HCT116 (cell line): ENCODE data around the gene PLAGL2. TPM values are rescaled to one million over a fixed set of nuclear protein-coding genes. Genes with fewer than 3 reads are reported as not detected.

Experiments used
- ATAC-seq: fragments of 200-7000 bp; cut with Tn5 transposase; 2 replicates; pipeline ENCODE4 v1.9.1; 2020; ENCODE audit warnings: mild to moderate bottlenecking, moderate library complexity
- BruUV-seq: library from RNA; stranded (reverse); fragments of 400-500 nt; replicated peaks from 2 replicates; lab custom pipeline; 2021; lab: Mats Ljungman, UMichigan
- CTCF ChIA-PET: fragments of 300-600 bp; sonication (Branson Sonifier 250); formaldehyde crosslinking; loops from one replicate; lab custom pipeline; 2021; ENCODE audit warnings: antibody characterized with exemption; lab: Charles Lee
- POLR2A ChIA-PET: fragments of 300-600, 350-600 bp; sonication (Branson Sonifier 250); formaldehyde crosslinking; loops from one replicate; lab custom pipeline; 2021; ENCODE audit warnings: antibody characterized with exemption; lab: Charles Lee
- RAD21 ChIA-PET, 2 experiments: fragments of 300-600 bp; sonication (Branson Sonifier 250); formaldehyde crosslinking; loops; one replicate each; lab custom pipeline; 2023; ENCODE audit warnings: low total read pairs in 2 of 2; ENCODE audit not compliant: uncharacterized antibody in 2 of 2, unreplicated experiment in 2 of 2, low non-redundant PET in 1 of 2; lab: Charles Lee
- DNase-seq: peaks from one replicate; pipeline ENCODE4 v3.0.0-alpha.2; 2010; ENCODE audit warnings: low read depth, low spot score
- H2AFZ ChIP-seq: fragments of 200-600 bp; shearing (Covaris generic), sonication (generic); 2 replicates; pipeline ENCODE4 v1.6.1; 2017; ENCODE audit warnings: low read depth, mixed run types, mixed read lengths, antibody characterized with exemption, low read length; ENCODE audit not compliant: poor library complexity, severe bottlenecking
- H3K27ac ChIP-seq: 2 replicates; pipeline ENCODE4 v1.5.1; 2012; ENCODE audit warnings: low read depth, low read length
- H3K27me3 ChIP-seq: fragments of 200-600 bp; sonication (generic); 2 replicates; pipeline ENCODE4 v1.6.1; 2016; ENCODE audit warnings: mixed run types, low read length, mixed read lengths; ENCODE audit not compliant: insufficient read depth
- H3K36me3 ChIP-seq, 2 experiments: fragments of 200-500 bp in 1 of 2; fragments of 200-600 bp in 1 of 2; sonication (Bioruptor generic) in 1 of 2; sonication (generic) in 1 of 2; 2 replicates each; pipeline versions ENCODE4 v1.5.1 to v1.6.1; 2014 to 2016; ENCODE audit warnings: low read length in 2 of 2, inconsistent platforms in 1 of 2, mixed read lengths in 1 of 2, mixed run types in 1 of 2; ENCODE audit not compliant: insufficient read depth in 2 of 2, control insufficient read depth in 1 of 2
- H3K4me1 ChIP-seq, 2 experiments: fragments of 200-600 bp in 1 of 2; sonication (generic) in 1 of 2; 2 replicates each; pipeline versions ENCODE4 v1.5.1 to v1.6.1; 2012 to 2017; ENCODE audit warnings: low read length in 2 of 2, inconsistent platforms in 1 of 2, mild to moderate bottlenecking in 1 of 2, mixed read lengths in 1 of 2, mixed run types in 1 of 2, moderate library complexity in 1 of 2; ENCODE audit not compliant: insufficient read depth in 2 of 2, control insufficient read depth in 1 of 2
- H3K4me2 ChIP-seq: fragments of 200-600 bp; sonication (generic); 2 replicates; pipeline ENCODE4 v1.6.1; 2017; ENCODE audit warnings: mixed run types, low read length, mixed read lengths
- H3K4me3 ChIP-seq, 2 experiments: fragments of 200-600 bp in 1 of 2; sonication (generic) in 1 of 2; replicated peaks in 1 of 2; 2 replicates each; pipeline ENCODE4 v1.5.1; 2011 to 2016; ENCODE audit warnings: low read length in 2 of 2, control low read depth in 1 of 2, low read depth in 1 of 2, mild to moderate bottlenecking in 1 of 2, mixed read lengths in 1 of 2, mixed run types in 1 of 2
- H3K79me2 ChIP-seq: fragments of 200-600 bp; sonication (generic); 2 replicates; pipeline ENCODE4 v1.6.1; 2017; ENCODE audit warnings: mild to moderate bottlenecking, mixed run types, low read length, moderate library complexity, mixed read lengths; ENCODE audit not compliant: insufficient read depth
- H3K9ac ChIP-seq: fragments of 200-600 bp; sonication (generic); 2 replicates; pipeline ENCODE4 v1.6.1; 2016; ENCODE audit warnings: low read length, mixed read lengths
- H3K9me2 ChIP-seq: fragments of 200-600 bp; sonication (generic), shearing (Covaris generic); 2 replicates; pipeline ENCODE4 v1.6.1; 2017; ENCODE audit warnings: mixed run types, mild to moderate bottlenecking, moderate library complexity; ENCODE audit not compliant: insufficient read depth
- H3K9me3 ChIP-seq, 2 experiments: fragments of 200-500 bp in 1 of 2; fragments of 200-600 bp in 1 of 2; sonication (Bioruptor generic) in 1 of 2; sonication (generic) in 1 of 2; 2 replicates each; pipeline ENCODE4 v1.6.1; 2014 to 2017; ENCODE audit warnings: low read length in 2 of 2, mixed read lengths in 2 of 2, inconsistent platforms in 1 of 2, low read depth in 1 of 2, mild to moderate bottlenecking in 1 of 2, mixed run types in 1 of 2, moderate library complexity in 1 of 2; ENCODE audit not compliant: control insufficient read depth in 1 of 2, insufficient read depth in 1 of 2
- H4K20me1 ChIP-seq: fragments of 200-600 bp; sonication (generic), shearing (Covaris generic); 2 replicates; pipeline ENCODE4 v1.6.1; 2017; ENCODE audit warnings: mixed run types, mild to moderate bottlenecking, moderate library complexity; ENCODE audit not compliant: insufficient read depth
- ATF3 ChIP-seq: IDR thresholded peaks from 2 replicates; pipeline ENCODE4 v1.6.1; 2012
- CEBPB ChIP-seq: IDR thresholded peaks from 2 replicates; pipeline ENCODE4 v1.6.1; 2012; ENCODE audit warnings: low read depth
- ELF1 ChIP-seq: IDR thresholded peaks from 2 replicates; pipeline ENCODE4 v1.6.1; 2012; ENCODE audit warnings: low read depth, borderline replicate concordance
- EZH2phosphoT487 ChIP-seq: fragments of 200-600 bp; IDR thresholded peaks from 2 replicates; pipeline ENCODE4 v1.6.1; 2018; ENCODE audit warnings: antibody characterized with exemption, borderline replicate concordance
- JUND ChIP-seq: IDR thresholded peaks from 2 replicates; pipeline ENCODE4 v1.6.1; 2012
- POLR2A ChIP-seq: IDR thresholded peaks from 2 replicates; pipeline ENCODE4 v1.7.0; 2011; ENCODE audit warnings: borderline replicate concordance; ENCODE audit not compliant: insufficient read depth, insufficient read length; ENCODE audit errors: extremely low read depth
- RAD21 ChIP-seq: IDR thresholded peaks from 2 replicates; pipeline ENCODE4 v1.6.1; 2012; ENCODE audit warnings: low read depth, mild to moderate bottlenecking
- SIN3A ChIP-seq: IDR thresholded peaks from 2 replicates; pipeline ENCODE4 v1.6.1; 2012; ENCODE audit warnings: low read depth
- SP1 ChIP-seq: IDR thresholded peaks from 2 replicates; pipeline ENCODE4 v1.6.1; 2012; ENCODE audit warnings: low read depth
- SRF ChIP-seq: IDR thresholded peaks from 2 replicates; pipeline ENCODE4 v1.6.1; 2012; ENCODE audit warnings: low read depth
- TCF7L2 ChIP-seq: IDR thresholded peaks from 2 replicates; pipeline ENCODE4 v1.7.0; 2011; ENCODE audit warnings: borderline replicate concordance, inconsistent platforms; ENCODE audit not compliant: insufficient read depth, insufficient read length; ENCODE audit errors: extremely low read depth
- YY1 ChIP-seq: IDR thresholded peaks from 2 replicates; pipeline ENCODE4 v1.6.1; 2011; ENCODE audit warnings: low read length, low read depth, moderate library complexity, mild to moderate bottlenecking; ENCODE audit not compliant: insufficient replicate concordance; ENCODE audit errors: extremely low read depth
- ZFX ChIP-seq: fragments of 450-650 bp; IDR thresholded peaks from 2 replicates; pipeline ENCODE4 v1.6.1; 2017
- ZNF274 ChIP-seq: fragments of 200-500 bp; sonication (Bioruptor generic); IDR thresholded peaks from 2 replicates; pipeline ENCODE4 v1.6.1; 2014; ENCODE audit warnings: mild to moderate bottlenecking, low read depth, low read length, inconsistent platforms
- intact Hi-C: fragments of 100-400 bp; cut with micrococcal nuclease; formaldehyde crosslinking; loops from 2 replicates; pipeline ENCODE4 v1.10.0; 2022
- total RNA-seq: library from RNA; stranded (reverse); gene quantifications from one replicate; pipeline ENCODE4 v1.2.1, GENCODE V29; 2021; ENCODE audit not compliant: unreplicated experiment
- TF ChIP-seq, protein P1 (sequence below): IDR thresholded peaks from 2 replicates; pipeline ENCODE4 v1.6.1; 2012
- TF ChIP-seq, protein P2 (sequence below): IDR thresholded peaks from 2 replicates; pipeline ENCODE4 v1.6.1; 2012; ENCODE audit warnings: low read depth
- TF ChIP-seq, protein P3 (sequence below): IDR thresholded peaks from 2 replicates; pipeline ENCODE4 v1.6.1; 2011; ENCODE audit warnings: mild to moderate bottlenecking, low read length, moderate library complexity; ENCODE audit not compliant: insufficient replicate concordance; ENCODE audit errors: extremely low read depth

The PLAGL2 gene
- total RNA-seq, 1 experiment from 2014 or later: 18.3 TPM

DNA sequence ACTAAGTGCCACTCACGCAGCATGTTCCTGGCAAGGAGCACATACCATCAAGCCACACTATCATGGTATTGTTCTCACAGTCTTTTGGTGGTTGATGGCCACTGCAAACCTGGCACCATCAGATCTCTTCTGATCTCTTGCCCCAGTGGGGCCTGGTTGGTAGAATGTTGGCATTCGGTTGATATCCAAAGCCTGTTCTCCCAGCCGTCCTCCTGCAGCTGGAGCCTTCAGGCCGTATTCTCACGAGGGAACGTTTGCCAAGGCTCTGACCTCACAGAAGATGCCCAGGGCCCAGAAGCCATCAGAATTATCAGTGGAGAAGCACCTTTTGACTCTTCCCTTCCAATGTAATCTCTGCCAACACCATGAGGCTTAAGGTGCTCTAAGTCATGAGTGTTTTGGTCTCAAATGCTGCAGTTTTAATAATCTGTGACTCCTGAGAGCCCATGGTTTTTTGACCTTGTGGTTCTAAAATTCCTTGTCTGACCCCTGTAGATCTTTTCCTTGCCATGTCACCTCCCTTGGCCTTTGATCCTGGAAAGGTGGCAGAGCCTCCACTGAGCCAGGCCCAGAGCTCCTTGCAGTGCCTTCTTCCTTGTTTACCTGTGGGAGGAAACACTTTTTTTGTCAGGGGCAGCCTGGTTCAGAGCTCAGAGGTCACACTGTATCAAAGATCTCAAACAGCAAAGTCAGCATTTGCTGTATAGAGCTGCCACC lies 27.9 kb upstream of the PLAGL2 start (continued):
- TF ChIP-seq, protein P1, sequence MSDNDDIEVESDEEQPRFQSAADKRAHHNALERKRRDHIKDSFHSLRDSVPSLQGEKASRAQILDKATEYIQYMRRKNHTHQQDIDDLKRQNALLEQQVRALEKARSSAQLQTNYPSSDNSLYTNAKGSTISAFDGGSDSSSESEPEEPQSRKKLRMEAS: no peak
- no peak for TF ChIP-seq SRF
- TF ChIP-seq, all 23 proteins: peak for 0

- ATAC-seq: no peak
- H3K27ac ChIP-seq: no peak overlapping the region
- no peak overlapping the region for H3K9ac ChIP-seq
- no TSS peak for BruUV-seq
- no peaks in the 10 kb centered on the region for H3K9me2 ChIP-seq
- intact Hi-C loops: no loop called here
- DNase-seq: no peak
- TF ChIP-seq ELF1 (no peak), SIN3A (no peak), RAD21 (no peak), JUND (no peak), ZFX (no peak), SRF (no peak), ATF3 (no peak), YY1 (no peak), SP1 (no peak), EZH2phosphoT487 (no peak), TCF7L2 (no peak), CEBPB (no peak), POLR2A (no peak), ZNF274 (no peak)
- TF ChIP-seq, protein P2, sequence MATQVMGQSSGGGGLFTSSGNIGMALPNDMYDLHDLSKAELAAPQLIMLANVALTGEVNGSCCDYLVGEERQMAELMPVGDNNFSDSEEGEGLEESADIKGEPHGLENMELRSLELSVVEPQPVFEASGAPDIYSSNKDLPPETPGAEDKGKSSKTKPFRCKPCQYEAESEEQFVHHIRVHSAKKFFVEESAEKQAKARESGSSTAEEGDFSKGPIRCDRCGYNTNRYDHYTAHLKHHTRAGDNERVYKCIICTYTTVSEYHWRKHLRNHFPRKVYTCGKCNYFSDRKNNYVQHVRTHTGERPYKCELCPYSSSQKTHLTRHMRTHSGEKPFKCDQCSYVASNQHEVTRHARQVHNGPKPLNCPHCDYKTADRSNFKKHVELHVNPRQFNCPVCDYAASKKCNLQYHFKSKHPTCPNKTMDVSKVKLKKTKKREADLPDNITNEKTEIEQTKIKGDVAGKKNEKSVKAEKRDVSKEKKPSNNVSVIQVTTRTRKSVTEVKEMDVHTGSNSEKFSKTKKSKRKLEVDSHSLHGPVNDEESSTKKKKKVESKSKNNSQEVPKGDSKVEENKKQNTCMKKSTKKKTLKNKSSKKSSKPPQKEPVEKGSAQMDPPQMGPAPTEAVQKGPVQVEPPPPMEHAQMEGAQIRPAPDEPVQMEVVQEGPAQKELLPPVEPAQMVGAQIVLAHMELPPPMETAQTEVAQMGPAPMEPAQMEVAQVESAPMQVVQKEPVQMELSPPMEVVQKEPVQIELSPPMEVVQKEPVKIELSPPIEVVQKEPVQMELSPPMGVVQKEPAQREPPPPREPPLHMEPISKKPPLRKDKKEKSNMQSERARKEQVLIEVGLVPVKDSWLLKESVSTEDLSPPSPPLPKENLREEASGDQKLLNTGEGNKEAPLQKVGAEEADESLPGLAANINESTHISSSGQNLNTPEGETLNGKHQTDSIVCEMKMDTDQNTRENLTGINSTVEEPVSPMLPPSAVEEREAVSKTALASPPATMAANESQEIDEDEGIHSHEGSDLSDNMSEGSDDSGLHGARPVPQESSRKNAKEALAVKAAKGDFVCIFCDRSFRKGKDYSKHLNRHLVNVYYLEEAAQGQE: no peak
- TF ChIP-seq, protein P3, sequence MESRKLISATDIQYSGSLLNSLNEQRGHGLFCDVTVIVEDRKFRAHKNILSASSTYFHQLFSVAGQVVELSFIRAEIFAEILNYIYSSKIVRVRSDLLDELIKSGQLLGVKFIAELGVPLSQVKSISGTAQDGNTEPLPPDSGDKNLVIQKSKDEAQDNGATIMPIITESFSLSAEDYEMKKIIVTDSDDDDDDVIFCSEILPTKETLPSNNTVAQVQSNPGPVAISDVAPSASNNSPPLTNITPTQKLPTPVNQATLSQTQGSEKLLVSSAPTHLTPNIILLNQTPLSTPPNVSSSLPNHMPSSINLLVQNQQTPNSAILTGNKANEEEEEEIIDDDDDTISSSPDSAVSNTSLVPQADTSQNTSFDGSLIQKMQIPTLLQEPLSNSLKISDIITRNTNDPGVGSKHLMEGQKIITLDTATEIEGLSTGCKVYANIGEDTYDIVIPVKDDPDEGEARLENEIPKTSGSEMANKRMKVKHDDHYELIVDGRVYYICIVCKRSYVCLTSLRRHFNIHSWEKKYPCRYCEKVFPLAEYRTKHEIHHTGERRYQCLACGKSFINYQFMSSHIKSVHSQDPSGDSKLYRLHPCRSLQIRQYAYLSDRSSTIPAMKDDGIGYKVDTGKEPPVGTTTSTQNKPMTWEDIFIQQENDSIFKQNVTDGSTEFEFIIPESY: no peak
- TF ChIP-seq, protein P1: no peak
- H3K4me3 ChIP-seq: no peak overlapping the region
- no peaks in the 10 kb centered on the region for H4K20me1 ChIP-seq
- ChIA-PET RAD21 (no interaction called here), POLR2A (interaction anchor here (1.6 kb wide), 1 partner anchor 50 kb away, joined by 3 read pairs; no protein-coding TSS in a partner anchor), CTCF (no interaction called here)
- peaks cover 17 to 29% of the 10 kb centered on the region in 2 experiments for H3K36me3 ChIP-seq
- H3K27me3 ChIP-seq: no peaks in the 10 kb centered on the region
- no peaks in the 10 kb centered on the region for H3K79me2 ChIP-seq
- H3K4me2 ChIP-seq: no peak overlapping the region
- H3K9me3 ChIP-seq: no peaks in the 10 kb centered on the region
- no peaks in the 10 kb centered on the region for H3K4me1 ChIP-seq
- H2AFZ ChIP-seq: no peak overlapping the region
Observed at GRCh38 chr20:32234135-32234808, 26.7 kb upstream of the PLAGL2 start.
